HL-60 (cell line): ENCODE measurements around the gene LIG4.

Experiments used
- DNase-seq, 2 experiments: peaks; one replicate each; pipeline ENCODE4 v3.0.0-alpha.2; 2010 to 2020; ENCODE audit warnings: low read depth in 1 of 2, low spot score in 1 of 2
- H3K27ac ChIP-seq: fragments of 250-450 bp; sonication (Bioruptor Pico); replicated peaks from 2 replicates; pipeline ENCODE4 v1.5.1; 2020; ENCODE audit warnings: mild to moderate bottlenecking, moderate library complexity
- H3K27me3 ChIP-seq: fragments of 250-450 bp; sonication (Bioruptor Pico); 2 replicates; pipeline ENCODE4 v1.5.1; 2021; ENCODE audit warnings: mild to moderate bottlenecking, moderate library complexity; ENCODE audit not compliant: insufficient read depth, poor library complexity, severe bottlenecking
- H3K4me3 ChIP-seq: replicated peaks from 2 replicates; pipeline ENCODE4 v1.5.1; 2011; ENCODE audit warnings: mild to moderate bottlenecking, control low read depth, low read length; ENCODE audit not compliant: insufficient read depth
- GABPA ChIP-seq: IDR thresholded peaks from 2 replicates; pipeline ENCODE4 v1.6.1; 2012; ENCODE audit warnings: low read depth
- POLR2AphosphoS5 ChIP-seq: IDR thresholded peaks from 2 replicates; pipeline ENCODE4 v1.6.1; 2012; ENCODE audit warnings: low read depth
- SPI1 ChIP-seq: IDR thresholded peaks from 2 replicates; pipeline ENCODE4 v1.6.1; 2012; ENCODE audit warnings: low read depth, mild to moderate bottlenecking, borderline replicate concordance
- TF ChIP-seq, protein P1 (sequence below): IDR thresholded peaks from 2 replicates; pipeline ENCODE4 v1.6.1; 2012; ENCODE audit warnings: low read depth; ENCODE audit not compliant: insufficient replicate concordance
- TF ChIP-seq, protein P2 (sequence below): IDR thresholded peaks from one replicate; pipeline ENCODE4 v1.5.1; 2011; ENCODE audit warnings: low read length, control low read depth, inconsistent platforms; ENCODE audit not compliant: insufficient read depth

LIG4 gene

DNA sequence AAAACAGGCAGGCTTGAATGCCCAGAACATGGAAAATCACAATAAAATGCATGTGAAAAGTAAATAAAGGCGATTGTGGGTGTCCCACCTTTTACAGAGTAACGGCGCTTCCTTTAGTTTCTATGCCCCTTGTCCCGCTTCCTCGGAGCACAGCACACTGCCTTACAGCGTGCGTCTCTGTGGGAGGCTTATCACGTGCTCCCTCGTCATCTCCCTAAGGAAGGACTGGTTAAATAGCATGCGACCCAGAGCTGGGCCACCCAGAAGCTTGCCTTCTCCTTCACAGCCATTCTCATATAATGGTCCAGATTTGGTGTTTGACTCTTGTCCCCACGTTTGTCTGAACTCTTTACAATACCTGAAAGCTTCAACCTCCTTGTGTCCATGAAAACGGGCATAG, 56.6 kb downstream of the LIG4 start:
- DNase-seq, result no peak

More for the DNA sequence above, 56.6 kb downstream of the LIG4 start:
- no peaks in the 10 kb centered on the region for H3K27me3 ChIP-seq
- TF ChIP-seq GABPA, result no peak
- no peak for TF ChIP-seq SPI1
- TF ChIP-seq, protein P1, sequence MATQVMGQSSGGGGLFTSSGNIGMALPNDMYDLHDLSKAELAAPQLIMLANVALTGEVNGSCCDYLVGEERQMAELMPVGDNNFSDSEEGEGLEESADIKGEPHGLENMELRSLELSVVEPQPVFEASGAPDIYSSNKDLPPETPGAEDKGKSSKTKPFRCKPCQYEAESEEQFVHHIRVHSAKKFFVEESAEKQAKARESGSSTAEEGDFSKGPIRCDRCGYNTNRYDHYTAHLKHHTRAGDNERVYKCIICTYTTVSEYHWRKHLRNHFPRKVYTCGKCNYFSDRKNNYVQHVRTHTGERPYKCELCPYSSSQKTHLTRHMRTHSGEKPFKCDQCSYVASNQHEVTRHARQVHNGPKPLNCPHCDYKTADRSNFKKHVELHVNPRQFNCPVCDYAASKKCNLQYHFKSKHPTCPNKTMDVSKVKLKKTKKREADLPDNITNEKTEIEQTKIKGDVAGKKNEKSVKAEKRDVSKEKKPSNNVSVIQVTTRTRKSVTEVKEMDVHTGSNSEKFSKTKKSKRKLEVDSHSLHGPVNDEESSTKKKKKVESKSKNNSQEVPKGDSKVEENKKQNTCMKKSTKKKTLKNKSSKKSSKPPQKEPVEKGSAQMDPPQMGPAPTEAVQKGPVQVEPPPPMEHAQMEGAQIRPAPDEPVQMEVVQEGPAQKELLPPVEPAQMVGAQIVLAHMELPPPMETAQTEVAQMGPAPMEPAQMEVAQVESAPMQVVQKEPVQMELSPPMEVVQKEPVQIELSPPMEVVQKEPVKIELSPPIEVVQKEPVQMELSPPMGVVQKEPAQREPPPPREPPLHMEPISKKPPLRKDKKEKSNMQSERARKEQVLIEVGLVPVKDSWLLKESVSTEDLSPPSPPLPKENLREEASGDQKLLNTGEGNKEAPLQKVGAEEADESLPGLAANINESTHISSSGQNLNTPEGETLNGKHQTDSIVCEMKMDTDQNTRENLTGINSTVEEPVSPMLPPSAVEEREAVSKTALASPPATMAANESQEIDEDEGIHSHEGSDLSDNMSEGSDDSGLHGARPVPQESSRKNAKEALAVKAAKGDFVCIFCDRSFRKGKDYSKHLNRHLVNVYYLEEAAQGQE, result no peak
- TF ChIP-seq, protein P2, sequence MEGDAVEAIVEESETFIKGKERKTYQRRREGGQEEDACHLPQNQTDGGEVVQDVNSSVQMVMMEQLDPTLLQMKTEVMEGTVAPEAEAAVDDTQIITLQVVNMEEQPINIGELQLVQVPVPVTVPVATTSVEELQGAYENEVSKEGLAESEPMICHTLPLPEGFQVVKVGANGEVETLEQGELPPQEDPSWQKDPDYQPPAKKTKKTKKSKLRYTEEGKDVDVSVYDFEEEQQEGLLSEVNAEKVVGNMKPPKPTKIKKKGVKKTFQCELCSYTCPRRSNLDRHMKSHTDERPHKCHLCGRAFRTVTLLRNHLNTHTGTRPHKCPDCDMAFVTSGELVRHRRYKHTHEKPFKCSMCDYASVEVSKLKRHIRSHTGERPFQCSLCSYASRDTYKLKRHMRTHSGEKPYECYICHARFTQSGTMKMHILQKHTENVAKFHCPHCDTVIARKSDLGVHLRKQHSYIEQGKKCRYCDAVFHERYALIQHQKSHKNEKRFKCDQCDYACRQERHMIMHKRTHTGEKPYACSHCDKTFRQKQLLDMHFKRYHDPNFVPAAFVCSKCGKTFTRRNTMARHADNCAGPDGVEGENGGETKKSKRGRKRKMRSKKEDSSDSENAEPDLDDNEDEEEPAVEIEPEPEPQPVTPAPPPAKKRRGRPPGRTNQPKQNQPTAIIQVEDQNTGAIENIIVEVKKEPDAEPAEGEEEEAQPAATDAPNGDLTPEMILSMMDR, result no peak
- TF ChIP-seq POLR2AphosphoS5, result no peak
- no peak overlapping the region for H3K4me3 ChIP-seq
- no peak overlapping the region for H3K27ac ChIP-seq
